ENCODE data around the gene SLC25A33.
"Not testable (repeated sequence)": the region's sequence is repeated elsewhere in the genome, so short reads cannot be mapped to it uniquely, and the experiment has no call there.

Gene SLC25A33

DNA sequence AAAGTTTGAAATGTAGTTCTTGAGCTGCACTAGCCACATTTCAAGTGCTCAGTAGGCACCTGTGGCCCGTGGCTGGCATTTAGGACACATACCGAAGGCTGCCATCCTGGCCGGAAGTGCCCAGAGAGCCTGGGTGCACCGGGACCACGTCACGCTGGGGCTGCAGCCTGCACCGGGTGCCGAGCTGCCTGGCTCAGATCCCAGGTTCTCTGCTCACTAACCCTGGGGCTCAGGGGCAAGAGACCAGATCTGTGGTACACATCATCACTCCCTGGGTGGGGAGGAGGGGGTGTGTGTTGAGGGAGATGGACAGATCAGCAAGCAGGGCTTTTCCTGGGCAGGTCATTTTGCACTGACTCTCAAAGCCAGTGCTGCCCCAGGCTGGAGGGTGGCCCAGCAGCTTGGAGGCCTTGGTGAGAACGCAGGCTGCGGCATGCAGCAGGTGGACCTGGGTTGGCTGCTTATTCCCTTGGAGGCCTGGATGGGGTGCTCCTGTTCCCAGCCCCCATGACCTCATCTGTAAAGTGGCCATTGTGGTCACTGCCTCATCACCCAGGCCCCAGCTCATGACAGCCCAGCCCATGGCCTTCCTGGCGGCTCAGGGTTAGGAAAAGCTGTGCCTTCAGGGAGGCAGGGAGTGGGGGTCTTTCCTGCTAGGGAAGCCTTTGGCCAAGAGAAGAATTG, 73.0 kb downstream of the SLC25A33 start:
- no peak for DNase-seq (ENCODE audit: low read depth)
- no peak overlapping the region for H3K4me3 ChIP-seq (ENCODE audit: low read depth, low read length)

DNA sequence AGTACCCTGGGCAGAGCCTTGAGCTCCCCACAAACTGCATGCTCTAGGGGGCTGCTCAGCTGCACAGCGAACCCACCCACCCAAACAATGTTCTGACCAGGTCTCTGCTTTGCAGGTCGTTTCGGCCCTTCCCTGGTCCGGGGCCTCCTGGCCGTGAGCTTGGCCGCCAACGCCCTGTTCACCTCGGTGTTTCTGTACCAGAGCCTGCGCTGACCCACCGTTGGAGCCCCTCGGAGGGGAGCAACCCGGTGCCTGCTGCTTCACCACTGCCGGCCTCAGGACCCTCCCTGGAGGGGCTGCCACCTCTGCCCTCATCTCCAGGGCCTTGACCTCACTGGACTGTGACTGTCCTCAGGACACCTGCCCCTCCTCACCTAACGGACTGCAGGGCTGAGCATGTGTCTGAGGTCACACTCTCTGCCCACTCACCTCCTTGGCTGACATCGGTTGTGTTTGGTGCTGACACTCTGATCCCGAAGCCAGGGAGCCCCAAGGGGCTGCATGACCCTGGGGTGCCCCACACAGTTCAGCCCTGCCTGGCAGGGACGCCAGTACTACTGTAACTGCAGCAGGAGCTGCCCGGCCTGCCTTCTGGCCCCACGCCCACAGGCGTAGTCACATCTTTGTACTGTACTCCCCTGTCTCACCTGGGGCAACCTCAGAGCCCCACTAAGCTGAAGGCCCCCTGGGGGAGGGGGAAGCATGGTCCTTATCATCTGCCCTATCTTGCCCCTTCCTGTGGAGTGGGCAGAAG, 73.8 kb downstream of the SLC25A33 start:
- no peak for DNase-seq (ENCODE audit: low read depth)
- H3K4me3 ChIP-seq (ENCODE audit: low read depth, low read length), result no peak overlapping the region

- DNase-seq (ENCODE audit: low read depth), result no peak
- no peak overlapping the region for H3K4me3 ChIP-seq (ENCODE audit: low read depth, low read length)
Measured at GRCh38 chr1:9613625-9614299, 74.5 kb downstream of the SLC25A33 start.

DNA sequence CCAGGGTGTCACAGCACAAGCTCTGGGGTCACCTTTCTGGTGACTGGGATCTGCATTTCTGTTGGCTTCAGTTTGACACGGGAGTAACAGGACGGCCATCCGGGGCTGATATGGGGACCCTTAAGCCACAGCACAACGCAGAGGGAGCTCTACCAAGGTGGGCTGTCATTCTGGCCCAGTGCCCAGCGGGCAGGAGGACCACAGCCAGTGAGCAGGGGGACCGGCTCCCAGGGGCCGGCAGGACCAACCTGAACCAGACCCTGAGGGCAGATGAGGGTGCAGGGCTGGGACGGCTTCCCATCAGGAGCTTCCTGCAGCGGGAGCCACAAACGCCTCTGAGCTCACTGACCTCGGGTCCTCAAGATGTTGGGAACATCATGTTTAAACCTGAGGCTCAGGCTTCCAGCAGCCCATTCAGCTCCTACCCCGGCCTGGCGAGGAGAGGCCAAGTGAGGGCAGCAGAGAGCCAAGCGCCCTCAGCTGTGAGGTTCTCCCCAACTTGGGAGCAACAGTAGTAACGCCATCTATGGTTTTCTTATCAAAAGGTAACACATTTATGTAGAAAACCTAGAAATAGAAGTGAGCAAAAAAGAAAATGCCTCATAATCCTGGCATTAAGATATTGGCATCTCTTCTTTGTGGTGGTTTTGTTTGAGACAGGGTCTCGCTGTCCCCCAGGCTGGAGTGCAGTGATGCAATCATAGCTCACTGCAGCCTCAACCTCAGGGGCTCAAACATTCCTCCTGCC, 76.2 kb downstream of the SLC25A33 start:
- DNase-seq (ENCODE audit: low read depth), result no peak
- H3K4me3 ChIP-seq (ENCODE audit: low read depth, low read length), result no peak overlapping the region

GRCh38 chr1:9618909-9619679, 79.8 kb downstream of the SLC25A33 start:
- DNase-seq (ENCODE audit: low read depth), result no peak
- H3K4me3 ChIP-seq (ENCODE audit: low read depth, low read length), result no peak overlapping the region

DNA sequence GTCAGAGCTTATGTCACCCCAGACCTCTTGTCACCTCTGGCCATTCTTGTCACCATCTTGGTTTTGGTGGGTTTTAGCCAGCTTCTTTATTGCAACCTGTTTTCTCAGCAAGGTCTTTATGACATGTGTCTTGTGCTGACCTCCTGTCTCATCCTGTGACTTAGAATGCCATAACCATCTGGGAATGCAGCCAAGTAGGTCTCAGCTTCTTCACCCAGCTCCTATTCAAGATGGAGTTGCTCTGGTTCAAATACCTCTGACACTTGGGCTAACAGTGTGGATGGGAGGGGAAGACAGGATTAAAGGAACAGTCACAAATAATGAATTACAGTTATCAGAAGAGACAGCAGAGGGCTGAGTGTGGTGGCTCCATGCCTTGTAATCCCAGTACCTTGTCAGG, 81.8 kb downstream of the SLC25A33 start:
- DNase-seq (ENCODE audit: low read depth), result no peak
- no peak overlapping the region for H3K4me3 ChIP-seq (ENCODE audit: low read depth, low read length)

GRCh38 chr1:9624081-9624480, 84.8 kb downstream of the SLC25A33 start:
- no peak for DNase-seq (ENCODE audit: low read depth)
- H3K4me3 ChIP-seq (ENCODE audit: low read depth, low read length), result no peak overlapping the region

DNA sequence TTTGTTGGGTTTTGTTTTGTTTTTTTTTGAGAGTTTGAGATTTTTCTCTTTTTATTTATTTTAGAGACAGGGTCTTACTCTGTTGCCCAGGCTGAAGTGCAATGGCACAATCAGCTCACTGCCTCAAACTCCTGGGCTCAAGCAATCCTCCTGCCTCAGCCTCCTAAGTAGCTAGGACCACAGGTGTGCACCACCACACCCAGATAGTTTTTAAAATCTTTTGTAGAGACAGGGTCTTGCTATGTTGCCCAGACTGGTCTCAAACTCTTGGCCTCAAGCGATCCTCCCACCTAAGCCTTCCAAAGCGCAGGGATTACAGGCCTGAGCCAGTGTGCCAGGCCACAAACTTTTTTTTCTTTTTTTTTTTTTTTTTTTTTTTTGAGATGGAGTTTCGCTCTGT, 85.8 kb downstream of the SLC25A33 start:
- not testable (repeated sequence) for H3K4me3 ChIP-seq (ENCODE audit: low read depth, low read length); DNase-seq (ENCODE audit: low read depth)

DNA sequence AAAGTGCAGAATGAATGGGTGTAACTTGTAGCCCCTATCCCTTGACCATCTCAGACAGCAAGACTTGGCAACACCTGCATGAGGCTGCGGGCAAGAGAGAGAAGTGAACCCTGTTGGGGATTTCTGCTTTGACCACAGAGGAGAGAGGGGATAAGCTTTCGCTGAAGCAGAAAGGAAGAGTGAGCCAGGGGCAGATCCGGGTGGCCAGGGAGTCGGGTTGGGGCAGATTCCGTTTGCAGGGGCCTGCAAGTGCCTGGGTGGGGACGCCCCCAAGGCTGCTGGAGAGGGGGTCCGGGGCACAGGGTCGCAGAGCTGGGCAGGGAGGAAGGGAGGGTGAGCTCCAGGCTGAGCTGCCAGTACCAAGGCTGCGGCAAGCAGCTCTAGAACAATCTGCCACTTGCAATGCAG, 86.9 kb downstream of the SLC25A33 start:
- no peak for DNase-seq (ENCODE audit: low read depth)
- no peak overlapping the region for H3K4me3 ChIP-seq (ENCODE audit: low read depth, low read length)

GRCh38 chr1:9628541-9629444, 89.5 kb downstream of the SLC25A33 start:
- no peak for DNase-seq (ENCODE audit: low read depth)
- no peak overlapping the region for H3K4me3 ChIP-seq (ENCODE audit: low read depth, low read length)

- H3K4me3 ChIP-seq (ENCODE audit: low read depth, low read length), result no peak overlapping the region
- no peak for DNase-seq (ENCODE audit: low read depth)
Measured at GRCh38 chr1:9629445-9630201, 90.4 kb downstream of the SLC25A33 start.

DNA sequence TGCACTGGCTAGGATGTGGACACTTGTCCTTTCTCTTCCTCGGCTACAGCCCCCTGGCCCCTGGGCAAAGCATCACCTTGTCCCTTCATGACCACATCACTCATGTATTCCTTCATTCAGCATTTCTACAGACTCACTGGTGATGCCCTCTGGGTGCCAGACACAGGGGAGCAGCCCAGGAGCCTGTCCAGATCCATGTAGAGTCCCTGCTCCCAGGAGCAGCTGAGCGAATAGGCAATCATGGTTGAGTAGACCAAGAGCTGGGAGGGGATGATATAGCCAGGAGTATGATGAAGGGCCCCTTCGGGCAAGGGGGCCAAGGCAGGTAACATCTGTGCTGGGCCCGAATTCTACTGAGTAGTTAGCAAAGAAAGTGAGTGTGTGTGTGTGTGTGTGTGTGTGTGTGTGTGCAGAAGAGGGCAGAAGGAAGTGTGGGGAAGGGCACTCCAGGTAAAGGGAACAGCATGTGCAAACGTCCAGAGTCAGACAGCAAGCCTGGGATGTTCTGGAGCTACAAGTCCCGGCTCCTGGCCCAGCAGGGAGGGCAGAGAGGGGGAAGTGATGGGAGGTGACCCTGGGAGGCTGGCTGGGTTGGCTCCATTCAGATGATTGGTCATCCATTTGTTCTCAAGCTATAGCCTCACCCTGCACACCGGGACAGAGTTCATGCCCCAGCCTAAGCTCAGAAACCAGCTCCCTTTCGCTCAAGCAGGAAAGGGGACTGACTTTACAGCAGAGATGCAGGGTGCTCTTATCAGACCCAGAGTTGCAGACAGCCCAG, 91.3 kb downstream of the SLC25A33 start:
- no peak overlapping the region for H3K4me3 ChIP-seq (ENCODE audit: low read depth, low read length)
- DNase-seq (ENCODE audit: low read depth), result no peak

GRCh38 chr1:9631613-9632012, 92.3 kb downstream of the SLC25A33 start:
- DNase-seq (ENCODE audit: low read depth), result no peak
- no peak overlapping the region for H3K4me3 ChIP-seq (ENCODE audit: low read depth, low read length)

DNA sequence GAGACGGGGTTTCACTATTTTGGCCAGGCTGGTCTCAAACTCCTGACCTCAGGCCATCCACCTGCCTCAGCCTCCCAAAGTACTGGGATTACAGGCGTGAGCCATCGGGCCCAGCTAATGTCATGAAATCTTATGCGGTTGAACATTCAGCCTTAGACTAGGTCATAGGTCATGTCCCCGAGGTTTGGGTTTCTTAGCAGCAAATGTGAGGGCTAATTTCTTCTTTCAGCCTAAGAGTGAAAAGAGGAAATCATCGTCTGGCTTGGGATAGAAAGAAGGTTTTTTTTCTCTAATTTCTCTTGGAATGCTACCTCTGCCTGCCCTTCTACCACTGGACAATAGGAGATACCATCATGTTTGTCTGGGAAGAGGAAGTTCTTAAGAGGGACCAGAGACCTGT, 94.2 kb downstream of the SLC25A33 start:
- H3K4me3 ChIP-seq (ENCODE audit: low read depth, low read length), result no peak overlapping the region
- no peak for DNase-seq (ENCODE audit: low read depth)

DNA sequence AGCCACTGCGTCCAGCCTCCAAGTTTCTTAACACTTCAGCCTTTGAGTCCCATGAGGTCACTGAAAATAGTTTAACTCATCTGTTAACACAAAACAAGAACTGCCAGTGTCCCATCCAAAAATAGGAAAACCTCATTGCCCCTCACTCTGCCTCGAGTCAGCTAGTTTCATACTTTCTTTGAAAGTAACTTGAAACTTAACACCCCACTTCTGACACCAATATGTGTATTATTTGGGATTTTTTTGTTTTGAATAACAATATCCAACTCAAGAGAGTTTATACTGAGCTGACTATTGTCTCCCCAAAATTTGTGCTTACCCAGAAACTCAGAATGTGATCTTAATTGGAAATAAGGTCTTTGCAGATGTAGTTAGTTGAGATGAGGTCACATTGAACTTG, 95.3 kb downstream of the SLC25A33 start:
- DNase-seq (ENCODE audit: low read depth), result no peak
- no peak overlapping the region for H3K4me3 ChIP-seq (ENCODE audit: low read depth, low read length)
